Measurements from ENCODE around the gene FHIT.

FHIT gene

DNA sequence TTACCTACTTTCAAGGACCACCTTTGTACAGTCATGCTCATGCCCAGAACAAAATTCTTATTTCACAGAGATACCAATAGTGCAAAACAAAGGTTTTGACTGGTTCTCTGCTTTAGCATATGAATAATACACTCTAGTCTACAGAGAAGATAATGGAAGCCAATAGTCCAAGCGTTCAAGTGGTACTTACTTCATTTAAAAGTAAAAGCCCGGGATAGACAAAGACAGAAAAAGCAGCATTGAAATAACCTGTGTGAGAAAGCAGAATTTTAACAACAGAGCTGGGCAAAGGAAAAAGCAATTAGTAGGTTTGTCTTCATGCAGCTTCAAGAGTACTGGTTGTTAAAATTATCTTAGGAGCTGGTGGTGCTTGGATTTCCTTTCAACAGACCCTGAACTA, 848.3 kb downstream of the FHIT start:
- no peak for DNase-seq (ENCODE audit: low spot score)

- no peak for DNase-seq (ENCODE audit: low spot score)
These were observed 851.1 kb downstream of the FHIT start for GRCh38 chr3:60399861-60400845.

DNA sequence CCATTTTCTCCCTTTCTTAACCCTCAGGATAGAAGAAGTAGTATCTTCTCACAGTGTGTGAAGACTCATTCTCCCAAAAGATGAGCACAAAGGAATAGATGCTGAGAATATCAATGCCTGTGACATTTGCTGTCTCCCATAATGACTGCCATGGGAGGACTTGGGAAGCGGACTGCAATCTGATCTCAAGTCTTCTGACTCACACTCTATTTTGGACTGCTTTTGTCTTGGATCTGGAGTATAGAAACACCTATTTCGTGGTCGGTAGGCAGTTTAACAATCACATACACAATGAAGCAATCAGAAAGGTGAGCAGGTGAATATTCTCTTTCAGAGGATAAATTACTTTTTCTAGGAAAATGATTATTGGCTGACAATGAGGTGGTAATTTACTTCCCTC, 852.0 kb downstream of the FHIT start:
- no peak for DNase-seq (ENCODE audit: low spot score)

- no peak for DNase-seq (ENCODE audit: low spot score)
These were observed 856.0 kb downstream of the FHIT start for GRCh38 chr3:60395173-60395762.

GRCh38 chr3:60393946-60394345, 857.3 kb downstream of the FHIT start:
- no peak for DNase-seq (ENCODE audit: low spot score)

DNA sequence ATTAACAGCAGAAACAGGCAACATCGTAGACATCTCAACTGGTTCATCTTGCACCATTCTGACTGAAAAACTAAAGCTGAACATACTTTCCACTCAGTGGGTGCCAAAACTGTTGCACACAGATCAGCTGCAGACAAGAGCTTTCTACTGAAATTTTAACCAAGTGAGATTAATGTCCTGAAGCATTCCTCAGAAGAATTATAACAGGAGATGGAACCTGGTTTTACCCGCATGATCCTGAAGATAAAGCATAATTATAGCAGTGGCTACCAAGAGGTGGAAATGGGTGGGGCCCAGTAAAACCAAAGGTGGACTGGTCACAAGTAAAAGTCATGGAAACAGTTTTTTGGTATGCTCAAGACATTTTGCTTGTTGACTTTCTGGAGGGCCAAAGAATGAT, 858.8 kb downstream of the FHIT start:
- no peak for DNase-seq (ENCODE audit: low spot score)

DNA sequence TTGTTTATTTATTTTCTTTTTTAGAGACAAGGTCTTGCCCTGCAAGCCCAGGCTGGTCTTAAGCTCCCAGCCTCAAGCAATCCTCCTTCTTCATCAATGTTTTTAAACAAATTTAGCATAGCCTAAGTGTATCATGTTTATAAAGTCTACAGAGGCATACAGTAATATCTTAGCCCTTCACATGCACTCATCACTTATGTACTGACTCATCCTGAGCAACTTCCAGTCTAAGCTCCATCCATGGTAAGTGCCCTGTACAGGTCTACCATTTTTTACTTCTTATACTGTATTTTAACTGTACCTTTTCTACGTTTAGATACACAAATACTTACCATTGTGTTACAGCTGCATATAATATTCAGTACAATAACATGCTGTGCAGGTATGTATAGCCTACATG, 860.0 kb downstream of the FHIT start:
- DNase-seq (ENCODE audit: low spot score), result no peak

GRCh38 chr3:60388731-60389130, 862.5 kb downstream of the FHIT start:
- no peak for DNase-seq (ENCODE audit: low spot score)

DNA sequence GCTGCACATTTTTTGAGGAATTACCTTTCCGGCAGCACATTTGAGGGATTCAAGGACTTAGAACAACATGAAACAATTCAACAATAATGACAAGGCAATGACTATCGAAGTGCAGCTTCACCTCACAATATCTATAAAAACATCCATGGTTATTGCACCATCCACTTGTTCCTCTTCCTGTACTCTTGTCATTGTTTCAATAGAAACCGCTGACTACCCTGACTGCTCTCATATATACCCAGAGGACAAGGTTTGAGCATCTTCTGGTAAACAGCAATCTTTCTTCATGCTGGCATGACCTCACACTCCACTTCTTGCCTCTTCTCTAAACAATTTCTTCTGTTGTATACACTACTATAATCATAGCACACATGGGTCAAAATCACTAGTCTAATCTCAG, 864.9 kb downstream of the FHIT start:
- DNase-seq (ENCODE audit: low spot score), result no peak

GRCh38 chr3:60384341-60384740, 866.9 kb downstream of the FHIT start:
- DNase-seq (ENCODE audit: low spot score), result no peak

DNA sequence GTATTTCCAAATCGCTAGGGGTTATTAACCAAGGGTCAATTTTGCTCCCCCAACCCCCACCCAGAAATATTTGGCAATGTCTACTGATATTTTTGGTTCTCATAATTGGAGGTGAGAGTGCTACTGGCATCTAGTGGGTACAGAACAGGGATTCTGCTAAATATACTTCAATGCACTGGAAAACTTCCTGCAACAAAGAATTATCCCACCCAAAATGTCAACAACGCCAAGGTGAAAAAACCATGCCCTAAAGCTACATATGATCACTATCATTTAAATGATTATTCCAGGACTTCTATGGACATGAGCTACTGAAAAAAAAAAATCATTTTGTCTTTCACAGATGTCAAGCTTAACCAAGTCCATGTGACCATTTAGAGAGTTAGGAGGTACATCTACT, 867.9 kb downstream of the FHIT start:
- DNase-seq (ENCODE audit: low spot score), result no peak

DNA sequence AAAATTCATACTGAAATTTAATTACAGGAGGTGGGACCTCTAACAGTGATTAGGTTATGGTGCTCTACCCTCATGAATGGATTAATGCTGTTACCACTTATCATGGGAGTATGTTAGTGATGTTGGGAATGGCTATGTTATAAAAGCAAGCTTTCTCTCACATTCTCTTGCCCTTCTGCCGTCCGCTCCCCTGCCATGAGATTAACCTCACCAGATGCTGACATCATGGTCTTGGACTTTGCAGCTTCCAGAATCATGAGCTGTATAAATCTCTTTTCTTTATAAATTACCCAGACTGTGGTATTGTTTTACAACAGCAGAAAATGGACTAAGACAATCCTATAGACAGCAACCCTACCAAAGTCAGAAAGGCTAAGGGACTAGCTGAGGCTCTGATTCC, 884.8 kb downstream of the FHIT start:
- DNase-seq (ENCODE audit: low spot score), result no peak

- DNase-seq (ENCODE audit: low spot score), result no peak
These were observed 885.9 kb downstream of the FHIT start for GRCh38 chr3:60365360-60365759.

DNA sequence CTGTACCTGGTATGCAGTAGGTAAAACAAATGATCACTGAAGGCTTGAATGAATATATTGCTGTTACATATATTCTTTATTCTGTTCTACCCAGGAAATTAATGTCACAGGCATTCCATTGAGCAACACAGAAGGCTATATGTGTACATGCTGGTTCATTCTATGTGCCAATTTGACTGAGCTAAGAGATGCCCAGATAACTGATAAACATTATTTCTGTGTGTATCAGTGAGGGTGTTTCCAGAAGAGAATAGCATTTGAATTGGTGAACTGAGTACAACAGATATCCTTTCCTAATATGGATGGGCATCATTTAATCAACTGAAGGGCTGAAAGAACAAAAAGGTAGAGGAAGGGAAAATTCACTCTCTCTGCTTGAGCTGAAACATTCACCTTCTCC, 886.8 kb downstream of the FHIT start:
- DNase-seq (ENCODE audit: low spot score), result no peak

DNA sequence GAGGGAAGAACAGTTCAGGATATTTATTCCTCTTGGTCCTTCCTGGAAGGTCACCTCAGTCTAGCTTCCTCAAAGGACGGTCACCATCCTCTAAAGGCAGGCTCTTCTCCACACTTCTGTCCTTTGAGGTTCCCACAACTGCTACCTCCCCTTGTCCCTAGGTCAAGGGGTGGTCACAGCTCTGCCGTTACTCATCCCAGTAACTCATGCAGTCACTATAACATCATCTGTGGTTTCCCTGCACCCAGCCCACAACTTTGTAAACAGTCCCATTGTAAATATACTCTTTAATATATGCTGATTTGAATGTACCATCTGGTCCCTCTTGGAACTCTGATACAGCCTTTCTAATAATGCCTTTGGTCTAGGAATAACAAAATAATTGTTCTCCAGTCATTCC, 887.4 kb downstream of the FHIT start:
- no peak for DNase-seq (ENCODE audit: low spot score)

DNA sequence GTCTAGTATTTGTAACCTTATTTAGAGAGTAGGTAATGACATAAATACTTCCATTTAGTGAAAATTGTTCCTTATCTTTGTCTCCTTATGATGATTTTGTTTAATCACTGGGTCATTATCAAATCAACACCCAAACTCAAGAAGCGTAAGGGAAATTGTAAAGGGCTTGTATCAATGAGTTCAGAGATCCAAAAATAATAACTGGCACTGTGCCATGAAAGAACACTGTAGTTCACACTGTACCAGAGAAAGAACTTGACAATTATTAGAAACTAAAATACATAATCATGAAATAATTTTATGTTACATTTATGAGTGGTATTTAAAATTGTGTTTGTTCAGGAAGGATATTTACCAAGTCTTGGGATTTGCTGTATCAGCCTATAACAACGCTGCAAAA, 895.4 kb downstream of the FHIT start:
- no peak for DNase-seq (ENCODE audit: low spot score)

- no peak for DNase-seq (ENCODE audit: low spot score)
These were observed 899.8 kb downstream of the FHIT start for GRCh38 chr3:60351481-60351880.

DNA sequence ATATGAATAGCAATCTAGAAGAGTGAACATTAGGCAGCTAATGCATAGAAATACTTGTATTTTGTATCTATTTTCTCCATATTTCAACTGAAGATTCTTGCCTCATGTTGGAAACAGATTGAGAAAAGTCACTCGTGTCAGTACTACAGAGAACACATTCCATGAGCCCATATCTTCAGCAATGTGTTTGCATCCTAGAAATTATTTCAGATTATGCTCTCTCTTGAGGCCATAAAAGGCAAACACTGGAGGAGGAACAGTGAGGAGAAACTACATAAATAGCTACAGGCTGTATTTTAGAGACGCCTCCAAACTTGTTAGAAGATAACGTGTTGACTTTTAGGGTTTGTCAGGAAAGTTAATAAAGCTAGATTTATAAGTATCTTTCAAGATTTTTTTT, 906.9 kb downstream of the FHIT start:
- DNase-seq (ENCODE audit: low spot score), result no peak

- no peak for DNase-seq (ENCODE audit: low spot score)
These were observed 907.4 kb downstream of the FHIT start for GRCh38 chr3:60343831-60344230.

- DNase-seq (ENCODE audit: low spot score), result no peak
These were observed 911.9 kb downstream of the FHIT start for GRCh38 chr3:60339304-60339703.

- no peak for DNase-seq (ENCODE audit: low spot score)
These were observed 913.8 kb downstream of the FHIT start for GRCh38 chr3:60337421-60337820.

DNA sequence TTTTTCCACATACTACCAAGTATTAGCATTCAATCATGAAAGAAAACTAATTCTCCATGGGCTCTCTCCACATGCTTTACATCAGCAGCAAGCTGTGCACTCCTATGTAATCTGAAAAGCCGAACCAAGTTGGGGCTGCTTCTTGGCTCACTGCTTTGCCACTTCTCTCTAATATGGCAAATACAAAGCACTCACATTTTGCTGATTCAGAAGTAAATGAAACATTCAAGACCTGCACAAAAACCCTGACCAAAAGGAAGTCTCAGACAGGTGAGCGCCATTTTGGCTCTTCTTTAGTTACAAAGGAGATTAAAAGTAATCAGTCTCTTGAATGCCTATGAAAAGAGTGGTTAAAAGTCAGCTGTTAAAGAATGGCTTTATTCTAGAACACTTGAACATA, 915.2 kb downstream of the FHIT start:
- no peak for DNase-seq (ENCODE audit: low spot score)

- DNase-seq (ENCODE audit: low spot score), result no peak
These were observed 917.5 kb downstream of the FHIT start for GRCh38 chr3:60333710-60334109.

- no peak for DNase-seq (ENCODE audit: low spot score)
These were observed 921.1 kb downstream of the FHIT start for GRCh38 chr3:60330107-60330506.

All from LoVo (cell line).